ENCODE data around the gene ATXN1.

ATXN1 gene

GRCh38 chr6:16446273-16446672 lies 315.0 kb downstream of the ATXN1 start:
- Histone ChIP-seq H3K4me3 (ENCODE audit: low read length in 2 of 2) (no peak overlapping the region), H2BK15ac (ENCODE audit: low read length) (no peak overlapping the region), H4K8ac (ENCODE audit: low read depth, low read length) (no peak overlapping the region), H3K9ac (ENCODE audit: low read depth, low read length, poor library complexity) (no peak overlapping the region), H2BK5ac (ENCODE audit: low read length) (no peak overlapping the region), H2BK120ac (ENCODE audit: low read depth, low read length) (no peak overlapping the region), H3K4me1 (ENCODE audit: control insufficient read depth in 2 of 2, insufficient read depth in 1 of 2, low read depth in 1 of 2, low read length in 2 of 2) (no peaks in the 10 kb centered on the region), H3K4me2 (ENCODE audit: insufficient read depth, low read length, poor library complexity, severe bottlenecking) (no peak overlapping the region), H3K36me3 (replicated peaks in 1 of 2; ENCODE audit: control insufficient read depth in 2 of 2, insufficient read depth in 2 of 2, low read length in 2 of 2) (no peaks in the 10 kb centered on the region), H2BK12ac (ENCODE audit: low read length) (no peak overlapping the region), H3K27ac (replicated peaks; ENCODE audit: low read length) (no peak overlapping the region), H2AK5ac (ENCODE audit: low read depth, low read length) (no peak overlapping the region), H3K18ac (ENCODE audit: low read length) (no peak overlapping the region), H3K9me3 (replicated peaks in 1 of 2; ENCODE audit: control insufficient read depth in 2 of 2, insufficient read depth in 1 of 2, low read depth in 1 of 2, low read length in 2 of 2) (no peaks in the 10 kb centered on the region), H4K91ac (ENCODE audit: low read depth, low read length, poor library complexity) (no peak overlapping the region), H3K4ac (ENCODE audit: low read length) (no peak overlapping the region), H3K23ac (ENCODE audit: low read depth, low read length, poor library complexity) (no peak overlapping the region), H2AFZ (ENCODE audit: low read length) (no peak overlapping the region), H3K27me3 (ENCODE audit: control insufficient read depth in 3 of 3, insufficient read depth in 3 of 3, low read depth in 1 of 3, low read length in 3 of 3) (no peaks in the 10 kb centered on the region), H3K14ac (ENCODE audit: low read length) (no peak overlapping the region), H3K79me1 (ENCODE audit: low read depth, low read length) (no peaks in the 10 kb centered on the region)
- WGBS, 2 donors (ENCODE audit: extremely low coverage in 2 of 2, insufficient read length in 2 of 2, insufficient replicate concordance in 1 of 2), result no CpG with 5 or more reads among the region's 2 CpGs
- DNase-seq (ENCODE audit: low spot score), result no peak

- DNase-seq (ENCODE audit: low spot score), result no peak
- H3K4me3 ChIP-seq (ENCODE audit: low read length in 2 of 2), result no peak overlapping the region
- H4K8ac ChIP-seq (ENCODE audit: low read depth, low read length), result no peak overlapping the region
- H3K14ac ChIP-seq (ENCODE audit: low read length), result no peak overlapping the region
- H3K9ac ChIP-seq (ENCODE audit: low read depth, low read length, poor library complexity), result no peak overlapping the region
- no peak overlapping the region for H2BK5ac ChIP-seq (ENCODE audit: low read length)
- H3K23ac ChIP-seq (ENCODE audit: low read depth, low read length, poor library complexity), result no peak overlapping the region
- H3K4me2 ChIP-seq (ENCODE audit: insufficient read depth, low read length, poor library complexity, severe bottlenecking), result no peak overlapping the region
- H2AK5ac ChIP-seq (ENCODE audit: low read depth, low read length), result no peak overlapping the region
- no peak overlapping the region for H2BK15ac ChIP-seq (ENCODE audit: low read length)
- no peak overlapping the region for H3K27ac ChIP-seq (replicated peaks; ENCODE audit: low read length)
- no peaks in the 10 kb centered on the region for H3K36me3 ChIP-seq (replicated peaks in 1 of 2; ENCODE audit: control insufficient read depth in 2 of 2, insufficient read depth in 2 of 2, low read length in 2 of 2)
- no peaks in the 10 kb centered on the region for H3K27me3 ChIP-seq (ENCODE audit: control insufficient read depth in 3 of 3, insufficient read depth in 3 of 3, low read depth in 1 of 3, low read length in 3 of 3)
- no peaks in the 10 kb centered on the region for H3K4me1 ChIP-seq (ENCODE audit: control insufficient read depth in 2 of 2, insufficient read depth in 1 of 2, low read depth in 1 of 2, low read length in 2 of 2)
- no peaks in the 10 kb centered on the region for H3K79me1 ChIP-seq (ENCODE audit: low read depth, low read length)
- no peak overlapping the region for H2AFZ ChIP-seq (ENCODE audit: low read length)
- H3K18ac ChIP-seq (ENCODE audit: low read length), result no peak overlapping the region
- no peak overlapping the region for H2BK12ac ChIP-seq (ENCODE audit: low read length)
- WGBS, 2 donors (ENCODE audit: extremely low coverage in 2 of 2, insufficient read length in 2 of 2, insufficient replicate concordance in 1 of 2), result no CpG with 5 or more reads among the region's 3 CpGs
- H3K9me3 ChIP-seq (replicated peaks in 1 of 2; ENCODE audit: control insufficient read depth in 2 of 2, insufficient read depth in 1 of 2, low read depth in 1 of 2, low read length in 2 of 2), result no peaks in the 10 kb centered on the region
- no peak overlapping the region for H4K91ac ChIP-seq (ENCODE audit: low read depth, low read length, poor library complexity)
- H2BK120ac ChIP-seq (ENCODE audit: low read depth, low read length), result no peak overlapping the region
- H3K4ac ChIP-seq (ENCODE audit: low read length), result no peak overlapping the region
These were observed 319.2 kb downstream of the ATXN1 start for GRCh38 chr6:16442031-16442430.

GRCh38 chr6:16441262-16441661 lies 320.0 kb downstream of the ATXN1 start:
- no peaks in the 10 kb centered on the region for H3K79me1 ChIP-seq (ENCODE audit: low read depth, low read length)
- H3K4me1 ChIP-seq (ENCODE audit: control insufficient read depth in 2 of 2, insufficient read depth in 1 of 2, low read depth in 1 of 2, low read length in 2 of 2), result no peaks in the 10 kb centered on the region
- no peak overlapping the region for H2AK5ac ChIP-seq (ENCODE audit: low read depth, low read length)
- H3K36me3 ChIP-seq (replicated peaks in 1 of 2; ENCODE audit: control insufficient read depth in 2 of 2, insufficient read depth in 2 of 2, low read length in 2 of 2), result no peaks in the 10 kb centered on the region
- no peak overlapping the region for H3K14ac ChIP-seq (ENCODE audit: low read length)
- H3K18ac ChIP-seq (ENCODE audit: low read length), result no peak overlapping the region
- no peak overlapping the region for H2AFZ ChIP-seq (ENCODE audit: low read length)
- H2BK5ac ChIP-seq (ENCODE audit: low read length), result no peak overlapping the region
- H2BK15ac ChIP-seq (ENCODE audit: low read length), result no peak overlapping the region
- no peak overlapping the region for H3K27ac ChIP-seq (replicated peaks; ENCODE audit: low read length)
- H3K4me3 ChIP-seq (ENCODE audit: low read length in 2 of 2), result no peak overlapping the region
- no peak overlapping the region for H2BK120ac ChIP-seq (ENCODE audit: low read depth, low read length)
- no peak overlapping the region for H2BK12ac ChIP-seq (ENCODE audit: low read length)
- H3K4me2 ChIP-seq (ENCODE audit: insufficient read depth, low read length, poor library complexity, severe bottlenecking), result no peak overlapping the region
- no peaks in the 10 kb centered on the region for H3K9me3 ChIP-seq (replicated peaks in 1 of 2; ENCODE audit: control insufficient read depth in 2 of 2, insufficient read depth in 1 of 2, low read depth in 1 of 2, low read length in 2 of 2)
- H4K91ac ChIP-seq (ENCODE audit: low read depth, low read length, poor library complexity), result no peak overlapping the region
- no peak overlapping the region for H3K4ac ChIP-seq (ENCODE audit: low read length)
- DNase-seq (ENCODE audit: low spot score), result no peak
- no peak overlapping the region for H3K23ac ChIP-seq (ENCODE audit: low read depth, low read length, poor library complexity)
- WGBS, 2 donors (ENCODE audit: extremely low coverage in 2 of 2, insufficient read length in 2 of 2, insufficient replicate concordance in 1 of 2), result no CpG with 5 or more reads among the region's 2 CpGs
- no peaks in the 10 kb centered on the region for H3K27me3 ChIP-seq (ENCODE audit: control insufficient read depth in 3 of 3, insufficient read depth in 3 of 3, low read depth in 1 of 3, low read length in 3 of 3)
- H3K9ac ChIP-seq (ENCODE audit: low read depth, low read length, poor library complexity), result no peak overlapping the region
- H4K8ac ChIP-seq (ENCODE audit: low read depth, low read length), result no peak overlapping the region

GRCh38 chr6:16440636-16441212 lies 320.5 kb downstream of the ATXN1 start:
- H2AK5ac ChIP-seq (ENCODE audit: low read depth, low read length), result no peak overlapping the region
- no peak overlapping the region for H2BK12ac ChIP-seq (ENCODE audit: low read length)

More at GRCh38 chr6:16440636-16441212, 320.5 kb downstream of the ATXN1 start:
- no peaks in the 10 kb centered on the region for H3K27me3 ChIP-seq (ENCODE audit: control insufficient read depth in 3 of 3, insufficient read depth in 3 of 3, low read depth in 1 of 3, low read length in 3 of 3)
- no peak overlapping the region for H2AFZ ChIP-seq (ENCODE audit: low read length)
- H3K4me1 ChIP-seq (ENCODE audit: control insufficient read depth in 2 of 2, insufficient read depth in 1 of 2, low read depth in 1 of 2, low read length in 2 of 2), result no peaks in the 10 kb centered on the region
- H4K91ac ChIP-seq (ENCODE audit: low read depth, low read length, poor library complexity), result no peak overlapping the region
- no peak overlapping the region for H3K23ac ChIP-seq (ENCODE audit: low read depth, low read length, poor library complexity)
- no CpG with 5 or more reads among the region's 7 CpGs for WGBS, 2 donors (ENCODE audit: extremely low coverage in 2 of 2, insufficient read length in 2 of 2, insufficient replicate concordance in 1 of 2)
- no peaks in the 10 kb centered on the region for H3K36me3 ChIP-seq (replicated peaks in 1 of 2; ENCODE audit: control insufficient read depth in 2 of 2, insufficient read depth in 2 of 2, low read length in 2 of 2)
- no peak overlapping the region for H3K27ac ChIP-seq (replicated peaks; ENCODE audit: low read length)
- H3K4me2 ChIP-seq (ENCODE audit: insufficient read depth, low read length, poor library complexity, severe bottlenecking), result no peak overlapping the region
- H3K79me1 ChIP-seq (ENCODE audit: low read depth, low read length), result no peaks in the 10 kb centered on the region
- no peak overlapping the region for H3K4ac ChIP-seq (ENCODE audit: low read length)
- no peak overlapping the region for H3K9ac ChIP-seq (ENCODE audit: low read depth, low read length, poor library complexity)
- no peak overlapping the region for H2BK5ac ChIP-seq (ENCODE audit: low read length)
- no peak overlapping the region for H3K14ac ChIP-seq (ENCODE audit: low read length)
- no peak overlapping the region for H3K4me3 ChIP-seq (ENCODE audit: low read length in 2 of 2)
- peak overlapping the region; percentile 27 for H3K18ac ChIP-seq (ENCODE audit: low read length)
- no peak overlapping the region for H4K8ac ChIP-seq (ENCODE audit: low read depth, low read length)
- H2BK15ac ChIP-seq (ENCODE audit: low read length), result no peak overlapping the region
- no peaks in the 10 kb centered on the region for H3K9me3 ChIP-seq (replicated peaks in 1 of 2; ENCODE audit: control insufficient read depth in 2 of 2, insufficient read depth in 1 of 2, low read depth in 1 of 2, low read length in 2 of 2)
- H2BK120ac ChIP-seq (ENCODE audit: low read depth, low read length), result no peak overlapping the region
- no peak for DNase-seq (ENCODE audit: low spot score)
